Hepatocyte (in vitro differentiated cells): ENCODE measurements around the gene TCTN1. TPM values are rescaled to one million over a fixed set of nuclear protein-coding genes. Genes with fewer than 3 reads are reported as not detected.

Source experiments
- DNase-seq: peaks from one replicate; pipeline ENCODE4 v3.0.0-alpha.2; 2016; ENCODE audit warnings: low spot score
- H2AFZ ChIP-seq: fragments of 200-600 bp; sonication (generic); 2 replicates; pipeline ENCODE4 v1.6.0; 2016; ENCODE audit warnings: antibody characterized with exemption, mild to moderate bottlenecking
- H3K27ac ChIP-seq: fragments of 200-600 bp; sonication (generic); 2 replicates; pipeline ENCODE4 v1.5.1; 2016; ENCODE audit warnings: mild to moderate bottlenecking
- H3K27me3 ChIP-seq: fragments of 200-600 bp; sonication (generic); 2 replicates; pipeline ENCODE4 v1.6.1; 2016
- H3K36me3 ChIP-seq: fragments of 200-600 bp; sonication (generic); replicated peaks from 2 replicates; pipeline ENCODE4 v1.5.1; 2016; ENCODE audit warnings: low read depth; ENCODE audit not compliant: insufficient read depth
- H3K4me1 ChIP-seq: fragments of 200-600 bp; sonication (generic); 2 replicates; pipeline ENCODE4 v1.5.1; 2016; ENCODE audit warnings: mild to moderate bottlenecking, moderate library complexity; ENCODE audit not compliant: insufficient read depth
- H3K4me2 ChIP-seq: fragments of 200-600 bp; sonication (generic); 2 replicates; pipeline ENCODE4 v1.6.0; 2016
- H3K4me3 ChIP-seq: fragments of 200-600 bp; sonication (generic); 2 replicates; pipeline ENCODE4 v1.5.1; 2016; ENCODE audit warnings: mild to moderate bottlenecking
- H3K79me2 ChIP-seq: fragments of 200-600 bp; sonication (generic); 2 replicates; pipeline ENCODE4 v1.6.0; 2017; ENCODE audit warnings: mild to moderate bottlenecking
- H3K9me2 ChIP-seq: fragments of 200-600 bp; sonication (generic); replicated peaks from 2 replicates; pipeline ENCODE4 v1.6.0; 2017; ENCODE audit warnings: mild to moderate bottlenecking; ENCODE audit not compliant: insufficient read depth
- H3K9me3 ChIP-seq: fragments of 200-600 bp; sonication (generic); 2 replicates; pipeline ENCODE4 v1.5.1; 2016; ENCODE audit warnings: low read depth, mild to moderate bottlenecking
- H4K20me1 ChIP-seq: fragments of 200-600 bp; sonication (generic); 2 replicates; pipeline ENCODE4 v1.6.0; 2016; ENCODE audit warnings: mild to moderate bottlenecking; ENCODE audit not compliant: insufficient read depth, poor library complexity, severe bottlenecking
- CTCF ChIP-seq: fragments of 200-600 bp; sonication (generic); IDR thresholded peaks from 2 replicates; pipeline ENCODE4 v1.5.1; 2016; ENCODE audit warnings: antibody characterized with exemption, mild to moderate bottlenecking; ENCODE audit not compliant: poor library complexity
- EZH2 ChIP-seq: fragments of 200-600 bp; sonication (generic); IDR thresholded peaks from 2 replicates; pipeline ENCODE4 v1.6.1; 2016; ENCODE audit warnings: antibody characterized with exemption, mild to moderate bottlenecking, borderline replicate concordance
- EZH2phosphoT487 ChIP-seq: fragments of 200-600 bp; sonication (generic); IDR thresholded peaks from one replicate; pipeline ENCODE4 v1.6.1; 2018; ENCODE audit warnings: antibody characterized with exemption, mild to moderate bottlenecking, low read depth, moderate library complexity; ENCODE audit not compliant: unreplicated experiment, severe bottlenecking
- WGBS: methylation state at CpG from one replicate; pipeline ENCODE4 v1.1.6; 2016; ENCODE audit warnings: low lambda C conversion rate; ENCODE audit errors: missing lambda C conversion rate; 5-methylcytosine and 5-hydroxymethylcytosine counted together
- polyA plus RNA-seq: library from polyadenylated mRNA; unstranded; fragments of >200 nt; fragmentation: Nextera tagmentation; extraction: Ambion mirVana; gene quantifications from 2 replicates; pipeline ENCODE4 v1.2.1, GENCODE V29; 2016
- total RNA-seq: library from RNA; depleted of rRNA; stranded (reverse); fragments of >200 nt; gene quantifications from 2 replicates; pipeline ENCODE4 v1.2.3, GENCODE V29; 2014

The TCTN1 gene
- total and polyA plus RNA-seq, 2 experiments from 2014 or later = 39.0 to 40.6 TPM

GRCh38 chr12:110613071-110613770 is 708 bp upstream of the TCTN1 start:
- H3K4me2 ChIP-seq = peak overlapping the region; percentile 74
- H3K9me3 ChIP-seq = no peaks in the 10 kb centered on the region
- H3K9me2 ChIP-seq = no peaks in the 10 kb centered on the region
- H4K20me1 ChIP-seq = no peaks in the 10 kb centered on the region
- 89% methylated on average over 22 of the region's 23 CpGs for WGBS
- H3K36me3 ChIP-seq = no peaks in the 10 kb centered on the region
- H3K4me3 ChIP-seq = no peak overlapping the region
- H3K79me2 ChIP-seq = peaks cover 10% of the 10 kb centered on the region
- no peaks in the 10 kb centered on the region for H3K27me3 ChIP-seq
- peak overlapping the region; percentile 16 for H2AFZ ChIP-seq
- peaks cover 3% of the 10 kb centered on the region for H3K4me1 ChIP-seq
- TF ChIP-seq CTCF (no peak), EZH2phosphoT487 (no peak), EZH2 (no peak)
- DNase-seq = no peak
- H3K27ac ChIP-seq = no peak overlapping the region

GRCh38 chr12:110615171-110615570 is 1.2 kb downstream of the TCTN1 start:
- no peak overlapping the region for H3K27ac ChIP-seq
- H3K27me3 ChIP-seq = no peaks in the 10 kb centered on the region
- no peaks in the 10 kb centered on the region for H3K36me3 ChIP-seq
- TF ChIP-seq EZH2 (no peak), EZH2phosphoT487 (no peak), CTCF (no peak)
- H3K9me2 ChIP-seq = no peaks in the 10 kb centered on the region
- H3K4me2 ChIP-seq = peak overlapping the region; percentile 86
- DNase-seq = no peak
- peaks cover 10% of the 10 kb centered on the region for H3K79me2 ChIP-seq
- WGBS = 91% methylated on average over 8 of the region's 8 CpGs
- no peaks in the 10 kb centered on the region for H3K9me3 ChIP-seq
- H3K4me3 ChIP-seq = no peak overlapping the region
- H3K4me1 ChIP-seq = peaks cover 3% of the 10 kb centered on the region
- no peak overlapping the region for H2AFZ ChIP-seq
- H4K20me1 ChIP-seq = no peaks in the 10 kb centered on the region

GRCh38 chr12:110616471-110617115 is 2.7 kb downstream of the TCTN1 start:
- Histone ChIP-seq H3K9me3 (no peaks in the 10 kb centered on the region), H3K79me2 (peaks cover 10% of the 10 kb centered on the region), H4K20me1 (no peaks in the 10 kb centered on the region), H3K9me2 (no peaks in the 10 kb centered on the region), H2AFZ (no peak overlapping the region), H3K27me3 (no peaks in the 10 kb centered on the region), H3K36me3 (no peaks in the 10 kb centered on the region), H3K4me3 (no peak overlapping the region), H3K4me2 (no peak overlapping the region), H3K4me1 (peaks cover 3% of the 10 kb centered on the region), H3K27ac (no peak overlapping the region)
- whole genome bisulfite sequencing = 96% methylated on average over 5 of the region's 5 CpGs
- DNase-seq = no peak
- TF ChIP-seq EZH2phosphoT487 (no peak), CTCF (no peak), EZH2 (no peak)
